Fibroblast of upper back skin (primary cell): ENCODE data around the gene TEX101.
"Not testable (repeated sequence)": the region's sequence is repeated elsewhere in the genome, so short reads cannot be mapped to it uniquely, and the experiment has no call there.

Experiments
- DNase-seq: peaks from one replicate; pipeline ENCODE4 v3.0.0-alpha.2; 2013

TEX101 gene

DNA sequence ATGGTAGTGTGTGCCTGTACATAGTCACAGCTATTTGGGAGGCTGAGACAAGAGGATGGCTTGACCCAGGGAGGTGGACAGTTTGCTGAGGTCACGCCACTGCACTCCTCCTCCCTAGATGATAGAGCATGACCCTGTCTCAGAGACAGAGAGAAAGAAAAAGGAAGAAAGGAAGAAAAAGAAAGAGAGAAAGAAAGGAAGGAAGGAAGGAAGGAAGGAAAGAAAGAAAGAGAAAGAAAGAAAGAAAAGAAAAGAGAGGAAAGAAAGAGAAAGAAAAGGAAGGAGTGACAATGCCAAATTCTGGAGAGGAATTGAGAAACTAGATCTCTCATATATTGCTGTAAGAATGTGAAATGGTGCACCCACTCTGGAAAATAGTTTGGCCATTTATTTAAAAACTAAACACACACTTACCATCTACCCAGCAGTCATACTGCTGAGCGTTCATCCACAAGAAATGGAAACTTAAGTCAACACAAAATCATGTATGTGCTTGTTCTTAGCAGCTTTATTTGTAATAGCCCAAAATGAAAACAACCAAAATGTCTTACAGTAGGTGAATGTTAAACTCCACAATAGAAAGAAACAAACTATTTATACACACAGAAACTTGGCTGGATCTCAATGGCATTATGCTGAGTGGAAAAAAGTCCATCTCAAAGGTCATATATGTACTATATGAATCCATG lies 7.5 kb downstream of the TEX101 start:
- DNase-seq, result no peak

DNA sequence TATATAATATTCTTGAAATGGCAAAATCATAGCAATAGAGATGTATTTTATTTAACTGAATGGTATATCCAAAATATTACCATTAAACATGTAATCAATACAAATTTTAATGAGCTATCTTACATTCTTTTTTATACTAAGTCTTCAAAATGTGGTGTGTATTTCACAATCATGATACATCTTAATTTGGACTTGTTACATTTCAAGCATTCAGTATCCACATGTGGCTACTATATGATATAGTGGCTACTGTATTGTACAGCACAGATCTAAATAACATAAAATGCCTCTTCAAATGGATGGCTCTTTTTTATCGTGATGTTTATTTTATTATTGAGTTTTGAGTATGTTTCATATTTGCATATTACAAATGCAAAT lies 8.0 kb downstream of the TEX101 start:
- no peak for DNase-seq

DNA sequence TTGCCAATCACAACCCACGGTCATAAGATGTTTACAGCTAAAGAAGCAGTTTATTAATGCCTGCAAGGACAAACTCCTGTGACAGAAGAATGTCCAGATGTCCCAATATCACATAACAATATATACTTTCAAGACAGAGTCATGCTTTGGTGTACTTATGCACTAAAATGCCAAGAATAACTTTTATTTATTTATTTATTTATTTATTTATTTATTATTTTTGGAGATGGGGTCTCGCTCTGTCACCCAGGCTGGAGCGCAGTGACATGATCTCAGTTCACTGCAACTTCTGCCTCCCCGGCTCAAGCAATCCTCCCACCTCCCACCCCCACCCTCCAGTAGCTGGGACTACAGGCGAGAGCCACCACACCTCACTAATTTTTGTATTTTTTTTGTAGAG lies 9.1 kb downstream of the TEX101 start:
- DNase-seq, result no peak

DNA sequence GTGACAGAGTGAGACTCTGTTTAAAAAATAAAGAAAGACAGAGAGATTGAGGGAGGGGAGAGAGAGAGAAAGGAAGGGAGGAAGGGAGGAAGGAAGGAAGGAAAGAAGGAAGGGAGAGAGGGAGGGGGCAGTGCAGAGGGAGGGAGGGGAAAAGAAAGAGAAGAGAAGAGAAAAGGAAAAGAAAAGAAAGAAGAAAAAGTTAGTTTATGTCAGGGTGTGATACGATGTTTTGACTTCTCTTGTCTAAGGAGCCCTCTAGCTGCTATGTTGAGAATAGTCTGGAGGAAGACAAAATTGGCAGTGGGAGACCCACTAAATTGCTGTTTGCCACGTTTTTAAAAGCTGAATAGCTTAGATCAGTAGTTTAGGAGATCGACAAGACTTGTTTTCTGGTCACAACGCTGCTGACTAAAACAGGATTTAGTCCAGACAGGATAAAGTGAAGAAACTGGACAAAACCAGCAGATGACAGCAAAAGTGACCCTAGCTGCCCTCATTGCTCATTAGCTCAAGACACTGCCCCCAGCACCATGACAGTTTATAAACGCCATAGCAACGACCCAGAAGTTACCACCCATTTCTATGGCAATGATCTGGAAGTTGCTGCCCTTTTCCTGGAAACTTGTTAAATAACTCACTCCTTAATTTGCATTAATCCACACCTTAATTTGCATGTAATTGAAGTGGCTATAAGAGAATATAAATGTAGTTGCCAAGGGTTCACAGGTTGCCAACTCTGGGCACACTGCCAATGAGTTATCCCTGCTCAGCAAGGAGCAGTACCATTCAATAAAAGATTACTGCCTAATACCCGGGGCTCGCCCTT lies 11.1 kb downstream of the TEX101 start:
- peak; percentile 3 for DNase-seq

DNA sequence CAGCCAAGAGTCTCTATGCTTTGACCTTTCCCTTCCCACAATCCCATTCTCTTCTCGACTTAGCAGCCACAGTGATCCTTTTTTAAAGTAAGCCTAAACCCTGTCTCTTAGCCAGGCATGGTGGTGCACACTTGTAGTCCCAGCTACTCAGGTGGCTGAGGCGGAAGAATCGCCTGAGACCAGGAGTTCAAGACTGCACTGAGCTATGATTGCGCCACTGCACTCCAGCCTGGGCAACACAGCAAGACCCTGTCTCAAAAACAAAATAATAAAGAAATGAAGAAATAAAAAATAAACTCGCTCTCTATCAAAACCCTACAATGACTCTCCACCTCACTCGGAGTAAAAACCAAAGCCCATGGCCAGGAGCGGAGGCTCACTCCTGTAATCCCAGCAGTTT lies 14.7 kb downstream of the TEX101 start:
- DNase-seq, result no peak

DNA sequence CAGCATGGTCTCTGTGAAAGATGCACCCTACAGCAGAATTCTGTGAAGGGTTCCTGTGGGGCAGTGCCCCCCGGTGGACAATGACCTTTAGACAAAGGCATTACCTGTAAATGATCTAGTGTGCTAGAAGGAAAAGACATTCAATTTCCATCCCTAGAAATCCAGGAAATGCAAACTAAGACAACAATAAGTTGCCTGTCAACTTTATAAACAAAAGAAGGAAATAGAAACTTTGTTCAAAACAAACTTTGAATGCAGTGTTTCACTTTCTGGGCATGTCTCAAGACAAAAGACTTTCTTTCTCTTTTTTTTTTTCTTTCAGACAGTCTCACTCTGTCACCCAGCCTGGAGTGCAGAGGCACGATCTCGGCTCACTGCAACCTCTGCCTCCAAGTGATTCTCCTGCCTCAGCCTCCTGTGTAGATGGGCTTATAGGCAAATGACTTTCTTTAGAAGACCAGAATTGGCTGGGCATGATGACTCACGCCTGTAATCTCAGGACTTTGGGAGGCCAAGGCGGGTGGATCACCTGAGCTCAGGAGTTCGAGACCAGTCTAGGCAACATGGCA lies 15.5 kb downstream of the TEX101 start:
- no peak for DNase-seq

DNA sequence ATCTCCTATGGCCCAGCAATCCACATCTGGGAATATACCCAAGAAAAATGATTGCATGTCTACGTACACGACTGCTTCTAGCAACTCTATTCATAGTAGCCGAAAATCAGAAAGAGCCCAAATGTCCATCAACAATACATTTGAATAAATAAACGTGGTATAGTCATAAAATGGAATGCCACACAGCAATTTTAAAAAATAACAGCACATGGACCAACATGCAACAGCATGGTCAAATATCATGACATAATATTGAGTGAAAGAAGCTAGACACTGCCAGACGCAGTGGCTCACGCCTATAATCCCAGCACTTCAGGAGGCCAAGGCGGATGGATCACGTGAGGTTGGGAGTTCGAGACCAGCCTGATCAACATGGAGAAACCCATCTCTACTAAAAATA lies 16.3 kb downstream of the TEX101 start:
- DNase-seq, result no peak

DNA sequence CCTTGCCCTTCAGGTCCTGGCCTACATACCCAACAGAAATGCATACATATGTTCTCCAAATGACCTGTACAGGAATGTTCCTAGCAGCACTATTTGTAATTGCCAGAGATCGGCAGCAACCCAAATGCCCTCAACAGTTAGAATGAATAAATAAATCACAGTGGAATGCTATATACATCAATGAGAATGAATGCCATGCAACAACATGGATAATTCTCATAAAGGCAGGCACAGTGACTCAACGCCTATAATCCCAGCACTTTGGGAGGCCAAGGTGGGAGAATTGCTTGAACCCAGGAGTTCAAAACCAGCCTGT lies 18.6 kb downstream of the TEX101 start:
- DNase-seq, result peak; percentile 9

DNA sequence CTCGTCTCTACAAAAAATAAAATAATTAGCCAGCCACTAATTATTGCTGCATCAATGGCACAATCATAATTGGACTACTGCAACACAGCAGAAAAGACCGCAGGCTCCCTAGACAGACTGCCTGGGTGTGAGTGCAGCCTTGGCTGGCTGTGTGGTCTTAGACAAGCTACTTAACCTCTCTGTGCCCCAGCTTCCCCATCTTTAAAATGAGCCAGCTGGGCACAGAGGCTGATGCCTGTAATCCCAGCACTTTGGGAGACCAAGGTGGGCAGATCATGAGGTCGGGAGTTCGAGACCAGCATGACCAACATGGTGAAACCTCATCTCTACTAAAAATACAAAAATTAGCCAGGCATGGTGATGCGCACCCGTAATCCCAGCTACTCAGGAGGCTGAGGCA lies 19.0 kb downstream of the TEX101 start:
- no peak for DNase-seq

DNA sequence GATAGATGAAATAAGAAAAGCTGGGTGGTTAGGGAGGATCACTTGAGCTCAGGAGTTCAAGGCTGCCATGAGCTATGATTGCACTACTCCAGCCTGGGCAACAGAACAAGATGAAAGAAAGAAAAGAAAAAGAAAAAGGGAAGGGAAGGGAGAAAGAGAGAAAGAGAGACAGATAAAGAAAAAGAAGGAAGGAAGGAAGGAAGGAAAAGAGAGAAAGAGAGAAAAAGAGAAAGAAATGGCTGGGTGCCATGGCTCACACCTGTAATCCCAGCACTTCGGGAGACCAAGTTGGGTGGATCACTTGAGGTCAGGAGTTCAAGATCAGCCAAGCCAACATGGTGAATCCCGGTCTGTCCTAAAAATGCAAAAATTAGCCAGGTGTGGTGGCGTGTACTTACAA lies 21.1 kb downstream of the TEX101 start:
- DNase-seq, result no peak

DNA sequence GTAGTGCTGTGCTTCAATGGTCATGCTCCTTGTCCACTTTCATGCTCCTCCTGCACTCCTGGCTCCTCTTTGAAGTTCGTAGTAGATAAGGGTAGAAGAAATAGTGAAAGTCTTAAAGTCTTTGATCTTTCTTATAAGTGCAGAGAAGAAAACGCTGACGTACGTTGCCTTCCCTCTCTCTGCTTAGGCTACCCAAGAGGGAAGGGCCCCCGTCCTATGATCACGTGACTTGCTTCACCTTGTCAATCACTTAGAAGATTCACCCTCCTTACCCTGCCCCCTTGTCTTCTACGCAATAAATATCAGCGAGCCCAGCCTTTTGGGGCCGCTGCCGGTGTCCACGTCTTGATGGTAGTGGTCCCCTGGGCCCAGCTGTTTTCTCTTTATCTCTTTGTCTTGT lies 22.6 kb downstream of the TEX101 start:
- not testable (repeated sequence) for DNase-seq

DNA sequence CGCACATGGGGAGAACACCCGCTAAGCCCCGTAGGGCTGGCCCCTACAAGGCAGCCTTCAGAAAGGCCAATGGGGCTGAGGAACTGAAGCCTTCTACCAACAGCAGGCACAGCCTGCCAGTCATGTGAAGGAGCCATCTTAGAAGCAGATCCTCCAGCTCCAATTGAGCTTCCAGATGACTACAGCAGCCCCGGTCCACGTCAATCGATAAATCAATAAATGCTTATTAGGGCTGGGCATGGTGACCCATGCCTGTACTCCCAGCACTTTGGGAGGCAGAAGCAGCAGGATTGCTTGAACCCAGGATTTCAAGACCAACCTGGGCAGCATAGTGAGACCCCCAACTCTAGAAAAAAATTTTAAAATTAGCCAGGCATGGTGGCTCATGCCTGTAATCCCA lies 23.0 kb downstream of the TEX101 start:
- no peak for DNase-seq

DNA sequence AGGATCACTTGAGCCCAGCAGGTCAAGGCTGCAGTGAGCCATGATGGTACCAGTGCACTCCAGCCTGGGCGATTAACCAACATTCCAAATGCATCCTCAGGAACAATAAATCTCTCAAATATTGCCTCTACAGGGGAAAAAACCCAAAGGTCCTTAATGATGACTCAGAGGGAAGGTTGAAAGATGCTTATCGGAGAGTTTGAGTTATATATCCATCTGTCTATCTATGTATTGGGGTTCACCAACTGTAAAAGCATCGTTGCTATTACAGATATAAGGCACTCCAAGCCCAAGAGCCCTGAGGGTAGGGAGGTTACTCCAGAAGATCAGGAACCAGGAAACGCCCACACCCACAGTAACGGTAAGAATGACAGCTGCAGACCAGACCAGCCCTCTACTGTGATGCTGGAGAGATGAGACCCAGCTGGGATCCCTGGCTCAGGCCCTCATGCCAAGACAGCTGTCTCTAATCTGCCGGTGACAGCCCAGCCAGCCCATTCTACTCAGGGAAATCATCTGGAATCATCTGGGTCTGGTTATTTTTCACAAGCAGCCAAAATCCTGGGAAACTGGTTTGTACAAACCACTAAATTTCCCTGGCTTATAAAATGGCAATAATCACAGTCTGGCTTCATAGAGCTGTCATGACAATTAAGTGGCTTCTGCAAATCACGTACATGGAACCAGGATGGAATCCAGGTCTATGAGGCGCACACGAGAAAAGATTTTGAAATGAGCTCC lies 23.8 kb downstream of the TEX101 start:
- peak; percentile 92 for DNase-seq

DNA sequence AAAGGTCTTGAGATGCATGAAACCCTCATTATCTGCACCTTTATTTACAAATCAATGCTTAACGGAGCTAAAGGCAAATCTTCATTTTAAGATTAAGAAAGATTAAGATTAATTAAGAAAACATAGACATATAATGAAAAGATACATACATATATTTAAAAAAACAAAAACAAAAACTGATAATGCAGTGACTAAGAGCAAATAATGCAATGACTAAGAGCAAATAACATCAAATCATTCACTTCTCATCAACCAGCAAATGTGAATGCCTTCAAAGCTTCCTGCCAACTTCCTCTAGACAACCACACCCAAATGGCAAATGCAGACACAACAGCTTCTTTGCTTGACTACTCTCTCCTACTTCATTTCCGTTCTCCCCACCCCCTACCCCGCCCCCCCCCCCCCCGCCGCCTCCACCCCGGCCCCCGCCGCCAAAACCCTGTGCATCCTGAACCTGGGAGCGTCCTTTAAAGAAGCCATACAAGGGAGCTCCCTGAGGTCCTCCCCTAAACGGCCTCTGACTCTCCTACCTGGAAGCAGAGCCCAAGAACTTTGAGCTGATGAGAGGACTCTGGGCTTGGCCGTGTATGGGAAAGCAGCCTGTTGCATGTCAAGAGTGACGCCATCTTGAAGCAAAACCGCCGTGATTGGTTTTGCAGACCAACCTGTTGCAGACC lies 24.5 kb downstream of the TEX101 start:
- peak; percentile 37 for DNase-seq

DNA sequence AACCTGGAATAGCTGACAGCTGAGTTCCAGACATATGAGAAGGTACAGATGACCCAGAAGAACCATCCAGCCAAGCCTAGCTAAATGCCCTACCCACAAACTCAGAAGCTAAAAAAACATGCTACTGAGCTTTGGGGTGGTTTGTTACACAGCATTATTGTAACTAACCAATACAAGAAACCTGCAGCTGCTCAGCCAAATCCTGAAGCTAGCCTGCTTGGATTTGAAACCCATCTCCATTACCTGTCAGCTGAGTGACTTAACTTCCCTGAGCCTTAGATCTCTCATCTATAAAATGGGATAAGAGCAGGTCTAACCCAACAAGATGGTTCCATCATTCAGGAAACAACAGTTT lies 25.0 kb downstream of the TEX101 start:
- DNase-seq, result no peak

DNA sequence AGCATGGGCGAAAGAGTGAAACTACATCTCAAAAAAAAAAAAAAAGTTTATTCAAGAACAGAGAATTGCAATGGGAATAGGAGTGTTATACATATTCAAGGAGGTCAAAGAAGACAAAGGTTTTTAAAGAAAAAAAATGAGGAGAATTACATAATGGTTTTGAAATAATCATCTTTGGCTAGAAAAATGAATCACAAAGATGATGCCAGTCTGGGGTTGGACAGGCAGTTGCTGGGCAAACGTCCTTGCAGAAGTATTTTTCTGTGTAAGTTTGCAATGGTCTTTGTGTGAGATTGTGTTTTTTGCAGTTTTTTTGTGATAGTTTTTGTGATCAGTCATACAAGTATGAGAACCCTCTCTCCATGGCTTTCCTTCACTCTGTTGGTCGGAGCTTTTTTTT lies 27.0 kb downstream of the TEX101 start:
- DNase-seq, result no peak

DNA sequence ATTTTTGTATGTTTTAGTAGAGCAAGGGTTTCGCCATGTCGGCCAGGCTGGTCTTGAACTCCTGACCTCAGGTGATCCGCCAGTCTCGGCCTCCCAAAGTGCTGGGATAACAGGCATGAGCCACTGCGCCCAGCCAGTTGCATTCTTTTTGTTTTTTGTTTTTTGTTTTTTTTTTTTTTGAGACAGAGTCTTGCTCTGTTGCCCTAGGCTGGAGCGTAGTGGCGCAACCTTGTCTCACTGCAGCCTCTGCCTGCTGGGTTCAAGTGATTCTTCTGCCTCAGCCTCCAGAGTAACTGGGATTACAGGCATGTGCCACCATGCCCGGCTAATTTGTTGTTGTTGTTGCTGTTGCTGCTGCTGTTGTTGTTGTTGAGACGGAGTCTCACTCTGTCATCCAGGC lies 29.4 kb downstream of the TEX101 start:
- not testable (repeated sequence) for DNase-seq

DNA sequence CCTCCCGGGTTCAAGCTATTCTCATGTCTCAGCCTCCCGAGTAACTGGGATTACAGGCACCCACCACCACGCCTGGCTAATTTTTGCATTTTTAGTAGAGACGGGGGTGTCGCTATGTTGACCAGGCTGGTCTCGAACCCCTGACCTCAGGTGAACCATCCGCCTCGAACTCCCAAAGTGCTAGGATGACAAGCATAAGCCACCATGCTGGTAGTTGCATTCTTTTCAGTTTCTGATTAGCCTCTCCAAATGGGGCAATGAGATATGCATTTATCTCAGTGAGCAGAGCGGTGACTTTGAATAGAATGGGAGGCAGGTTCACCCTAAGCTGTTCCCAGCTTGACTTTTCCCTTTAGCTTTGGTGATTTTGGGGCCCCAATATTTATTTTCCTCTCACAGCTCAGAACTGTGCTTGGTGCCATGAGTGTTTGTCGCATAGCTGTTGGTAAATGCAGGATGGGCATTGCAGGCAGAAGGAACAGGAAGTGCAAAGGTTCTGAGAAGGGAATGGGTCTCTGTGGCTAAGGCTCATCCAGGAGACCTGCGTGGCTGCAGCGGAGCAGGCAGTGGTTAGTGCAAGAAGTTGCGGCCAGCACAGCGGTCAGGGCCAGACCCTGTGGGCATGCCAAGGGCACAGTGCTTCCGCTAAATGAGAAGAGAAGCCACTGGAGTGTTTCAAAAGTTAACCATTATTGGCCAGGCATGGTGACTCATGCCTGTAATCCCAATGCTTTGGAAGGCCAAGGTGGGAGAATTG lies 30.0 kb downstream of the TEX101 start:
- no peak for DNase-seq

DNA sequence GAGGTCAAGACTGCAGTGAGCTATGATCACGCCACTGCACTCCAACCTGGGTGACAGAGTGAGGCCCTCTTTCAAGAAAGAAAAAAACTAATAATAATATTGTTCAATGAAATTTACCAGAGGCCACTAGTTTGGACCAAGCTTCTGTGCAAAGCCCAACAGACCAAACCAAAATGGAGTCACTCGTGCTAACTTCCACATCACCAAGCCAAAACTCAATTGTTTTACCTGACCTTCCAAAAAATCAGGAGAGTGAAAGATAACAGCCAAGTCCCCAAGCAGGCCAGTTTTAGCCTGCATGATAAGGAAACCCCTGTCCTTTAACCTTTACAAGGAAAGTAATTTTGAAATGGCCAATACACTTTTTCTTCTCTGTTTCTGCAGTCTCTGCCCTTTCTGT lies 30.7 kb downstream of the TEX101 start:
- no peak for DNase-seq

DNA sequence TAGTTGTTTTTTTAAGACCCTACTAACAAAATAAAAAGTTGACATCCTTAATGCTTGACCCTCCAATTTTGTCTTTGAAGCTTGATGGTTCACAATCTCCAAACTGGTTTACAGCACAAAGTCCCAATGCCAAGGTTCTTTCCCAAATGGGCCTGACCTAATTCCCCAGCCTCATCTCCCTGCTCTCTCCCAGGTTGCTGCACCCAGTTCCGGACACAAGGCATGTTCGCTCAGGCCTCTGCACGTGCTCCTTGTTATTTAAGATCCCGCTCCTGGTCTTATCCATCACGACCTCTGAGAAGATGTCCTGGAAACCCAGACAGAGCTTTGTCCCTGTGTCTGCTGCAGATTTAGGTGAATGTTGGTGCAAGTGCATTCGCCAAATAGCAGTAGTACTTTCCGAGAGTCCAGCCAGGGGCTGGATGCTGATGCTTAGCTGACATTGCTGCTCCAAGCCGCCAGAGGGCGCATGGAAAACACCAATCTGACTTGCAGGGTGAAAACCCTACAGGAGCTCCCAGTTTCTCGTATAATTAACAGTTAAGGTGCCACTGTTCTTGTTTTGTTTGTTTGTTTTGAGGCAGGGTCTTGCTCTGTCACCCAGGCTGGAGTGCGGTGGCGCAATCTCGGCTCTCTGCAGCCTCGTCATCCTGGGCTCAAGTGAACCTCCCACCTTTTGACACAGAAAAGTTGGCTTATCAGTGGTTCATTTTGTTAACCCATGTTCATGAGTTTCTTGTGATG lies 32.2 kb downstream of the TEX101 start:
- peak; percentile 72 for DNase-seq

DNA sequence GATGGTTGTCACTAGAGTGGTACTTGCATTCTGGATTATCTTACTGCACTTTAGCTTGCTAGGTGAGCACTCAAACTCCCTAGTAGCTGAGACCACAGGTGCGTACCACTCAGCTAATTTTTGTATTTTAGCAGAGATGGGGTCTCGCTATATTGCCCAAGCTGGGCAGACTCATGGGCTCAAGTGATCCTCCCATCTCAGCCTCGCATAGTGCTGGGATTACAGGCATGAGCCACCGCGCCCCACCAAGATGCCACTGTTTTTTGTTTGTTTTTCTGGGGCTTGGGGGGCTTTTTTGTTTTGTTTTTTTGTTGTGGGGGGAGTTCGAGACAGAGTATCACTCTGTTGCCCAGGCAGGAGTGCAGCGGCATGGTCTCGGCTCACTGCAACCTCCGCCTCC lies 33.0 kb downstream of the TEX101 start:
- DNase-seq, result no peak

DNA sequence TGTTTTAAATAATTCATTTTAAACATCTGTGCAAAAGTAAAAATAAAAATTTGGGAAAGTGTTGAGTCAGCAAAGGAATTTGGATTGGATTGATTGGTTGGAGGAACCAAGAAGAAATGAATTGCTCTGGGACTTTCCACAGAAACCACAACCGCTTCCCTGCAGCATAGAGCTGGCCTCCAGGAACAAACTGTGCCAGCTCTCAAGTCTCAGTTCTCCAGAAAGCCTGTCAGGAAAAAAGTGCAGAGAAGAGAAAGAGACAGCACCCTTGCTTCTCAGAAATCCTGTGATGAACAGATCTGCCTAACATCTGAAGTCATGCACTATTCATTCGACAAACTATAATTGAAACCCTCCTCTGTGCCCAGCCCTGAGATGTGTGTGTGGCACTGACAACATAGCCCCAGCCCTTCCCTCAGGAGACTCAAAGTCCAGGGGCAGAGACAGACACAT lies 35.9 kb downstream of the TEX101 start:
- DNase-seq, result peak; percentile 73
